Uterus (tissue), 2 donors: ENCODE results near the gene DMRT2.

Experiments
- CTCF ChIP-seq, 4 experiments: fragments of 200-600 bp in 2 of 4; fragments of 450-650 bp in 2 of 4; sonication (generic) in 2 of 4; IDR thresholded peaks; one replicate each; pipeline ENCODE4 v1.5.1; 2016 to 2019; ENCODE audit warnings: antibody characterized with exemption in 4 of 4, mild to moderate bottlenecking in 2 of 4, moderate library complexity in 1 of 4
- POLR2A ChIP-seq, 2 donors: fragments of 450-650 bp; IDR thresholded peaks; one replicate each; pipeline ENCODE4 v1.6.1; 2016; ENCODE audit warnings: antibody characterized with exemption in 2 of 2, mild to moderate bottlenecking in 1 of 2, moderate library complexity in 1 of 2

DNA sequence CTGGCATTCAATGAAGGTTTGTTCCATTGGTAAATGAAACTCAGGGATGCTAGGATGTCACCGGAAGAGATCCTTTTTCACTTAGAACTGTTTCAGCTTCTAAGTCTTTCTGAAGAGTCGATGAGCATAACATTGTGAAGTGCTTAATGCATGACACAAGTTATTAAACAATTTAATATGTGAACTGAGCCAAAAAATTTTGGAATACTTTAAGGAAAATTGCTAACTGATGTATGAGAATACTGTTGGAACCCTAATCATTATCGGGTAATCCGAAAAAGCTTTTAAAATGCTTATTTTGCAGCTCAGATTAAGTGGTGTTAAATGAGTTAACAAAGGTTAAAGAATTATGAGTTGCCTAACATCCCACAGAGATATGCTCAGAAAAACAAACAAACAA lies 34.9 kb downstream of the DMRT2 start:
- TF ChIP-seq CTCF (IDR thresholded peaks at IDR 0.05) (no peak), POLR2A (IDR thresholded peaks at IDR 0.05) (no peak)
